Endometrial microvascular endothelial cells (primary cell): ENCODE results near the gene NAV3. TPM values are rescaled to one million over a fixed set of nuclear protein-coding genes. Genes with fewer than 3 reads are reported as not detected.

Experiments
- in situ Hi-C: cut with HindIII; loops from 2 replicates; pipeline ENCODE4 v1.10.0; 2017; ENCODE audit warnings: low sequenced_read_pairs, low pct_unique_long_range_greater_than_20kb; ENCODE audit errors: inconsistent ontology term
- total RNA-seq: library from RNA; depleted of rRNA; stranded (reverse); fragments of >200 nt; gene quantifications from one replicate; pipeline ENCODE4 v1.2.3, GENCODE V29; 2015; ENCODE audit errors: inconsistent ontology term

The NAV3 gene, protein sequence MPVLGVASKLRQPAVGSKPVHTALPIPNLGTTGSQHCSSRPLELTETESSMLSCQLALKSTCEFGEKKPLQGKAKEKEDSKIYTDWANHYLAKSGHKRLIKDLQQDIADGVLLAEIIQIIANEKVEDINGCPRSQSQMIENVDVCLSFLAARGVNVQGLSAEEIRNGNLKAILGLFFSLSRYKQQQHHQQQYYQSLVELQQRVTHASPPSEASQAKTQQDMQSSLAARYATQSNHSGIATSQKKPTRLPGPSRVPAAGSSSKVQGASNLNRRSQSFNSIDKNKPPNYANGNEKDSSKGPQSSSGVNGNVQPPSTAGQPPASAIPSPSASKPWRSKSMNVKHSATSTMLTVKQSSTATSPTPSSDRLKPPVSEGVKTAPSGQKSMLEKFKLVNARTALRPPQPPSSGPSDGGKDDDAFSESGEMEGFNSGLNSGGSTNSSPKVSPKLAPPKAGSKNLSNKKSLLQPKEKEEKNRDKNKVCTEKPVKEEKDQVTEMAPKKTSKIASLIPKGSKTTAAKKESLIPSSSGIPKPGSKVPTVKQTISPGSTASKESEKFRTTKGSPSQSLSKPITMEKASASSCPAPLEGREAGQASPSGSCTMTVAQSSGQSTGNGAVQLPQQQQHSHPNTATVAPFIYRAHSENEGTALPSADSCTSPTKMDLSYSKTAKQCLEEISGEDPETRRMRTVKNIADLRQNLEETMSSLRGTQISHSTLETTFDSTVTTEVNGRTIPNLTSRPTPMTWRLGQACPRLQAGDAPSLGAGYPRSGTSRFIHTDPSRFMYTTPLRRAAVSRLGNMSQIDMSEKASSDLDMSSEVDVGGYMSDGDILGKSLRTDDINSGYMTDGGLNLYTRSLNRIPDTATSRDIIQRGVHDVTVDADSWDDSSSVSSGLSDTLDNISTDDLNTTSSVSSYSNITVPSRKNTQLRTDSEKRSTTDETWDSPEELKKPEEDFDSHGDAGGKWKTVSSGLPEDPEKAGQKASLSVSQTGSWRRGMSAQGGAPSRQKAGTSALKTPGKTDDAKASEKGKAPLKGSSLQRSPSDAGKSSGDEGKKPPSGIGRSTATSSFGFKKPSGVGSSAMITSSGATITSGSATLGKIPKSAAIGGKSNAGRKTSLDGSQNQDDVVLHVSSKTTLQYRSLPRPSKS (N-terminal part only)
- 29.2 TPM for total RNA-seq

DNA sequence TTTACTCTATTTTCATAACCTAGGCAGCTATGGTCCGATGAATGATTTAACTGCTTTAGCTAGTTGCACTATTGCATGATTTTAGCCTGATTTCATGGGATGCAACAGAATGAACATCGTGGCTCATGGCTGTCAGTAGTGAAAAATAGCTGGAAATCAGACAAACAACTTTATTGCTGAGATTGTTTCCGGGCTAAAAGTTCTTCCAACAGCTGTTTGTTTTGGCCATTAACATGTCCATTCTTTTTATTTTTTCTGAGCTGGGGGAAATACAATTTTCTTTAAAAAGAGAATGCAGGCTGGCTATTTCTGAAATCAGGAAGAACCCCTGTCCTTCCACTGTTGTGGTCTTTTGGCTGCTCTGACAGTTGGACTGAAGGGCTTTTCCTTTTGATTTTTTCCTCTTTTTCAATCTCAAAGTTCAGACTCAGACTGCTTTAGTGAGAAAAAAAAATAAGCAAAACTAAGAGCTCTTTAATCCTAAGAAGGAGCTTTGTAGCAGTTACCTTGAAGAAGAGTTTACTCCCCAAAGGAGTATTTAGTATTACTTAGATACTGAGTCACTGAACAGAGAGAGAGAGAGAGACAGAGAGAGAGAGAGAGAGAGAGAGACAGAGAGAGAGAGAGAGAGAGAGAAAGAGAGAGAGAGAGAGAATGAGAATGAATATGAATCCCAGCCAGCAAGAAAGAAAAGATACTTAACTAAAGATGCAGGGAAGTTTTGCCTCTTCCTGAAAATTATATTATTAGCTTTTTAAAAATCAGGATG lies at the start of gene NAV3:
NAV3 (plus strand) TSS at position 312 of the 769 bp plus-strand sequence. CDS start 568 bp downstream, outside the sequence.
- in situ Hi-C loops, result no loop called here

DNA sequence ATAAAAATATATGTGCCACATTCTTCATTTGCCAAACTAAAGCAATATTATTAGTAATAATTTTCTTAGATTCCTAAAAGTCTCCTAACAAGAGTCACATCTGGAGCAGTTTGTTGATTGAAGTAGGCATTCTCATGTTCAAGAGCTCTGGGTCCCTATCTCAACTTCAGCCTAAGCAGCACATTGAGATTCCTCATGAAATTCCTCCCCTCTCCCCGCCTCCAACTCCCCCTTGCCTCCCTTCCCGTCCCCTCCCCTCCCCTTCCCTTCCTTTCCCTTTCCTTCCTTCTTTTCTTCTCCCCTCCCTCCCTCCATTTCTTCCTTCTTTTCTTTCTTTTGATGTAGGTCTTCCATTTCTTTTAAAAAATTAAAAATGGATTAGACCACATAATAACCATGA lies 48.7 kb upstream of the NAV3 start:
- in situ Hi-C loops, result no loop called here

DNA sequence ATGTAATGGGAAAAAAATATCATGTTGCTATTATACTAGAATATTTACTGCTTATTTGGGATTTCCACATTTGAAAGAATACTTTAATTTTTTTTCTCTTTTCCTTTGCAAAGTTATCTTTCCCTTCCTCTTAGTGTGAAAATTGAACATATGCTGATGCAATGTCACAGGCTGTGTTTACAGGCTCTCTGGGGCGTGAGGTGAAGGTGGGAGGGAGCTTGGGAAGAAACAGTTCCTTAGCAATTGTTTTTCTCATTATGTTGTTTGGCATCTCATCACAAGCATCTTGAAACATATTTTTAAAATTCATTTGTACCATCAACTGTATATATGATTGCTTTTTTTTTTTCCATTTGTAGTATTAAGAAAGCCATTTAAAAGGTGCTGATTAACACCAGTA lies 47.9 kb upstream of the NAV3 start:
- in situ Hi-C loops, result no loop called here

DNA sequence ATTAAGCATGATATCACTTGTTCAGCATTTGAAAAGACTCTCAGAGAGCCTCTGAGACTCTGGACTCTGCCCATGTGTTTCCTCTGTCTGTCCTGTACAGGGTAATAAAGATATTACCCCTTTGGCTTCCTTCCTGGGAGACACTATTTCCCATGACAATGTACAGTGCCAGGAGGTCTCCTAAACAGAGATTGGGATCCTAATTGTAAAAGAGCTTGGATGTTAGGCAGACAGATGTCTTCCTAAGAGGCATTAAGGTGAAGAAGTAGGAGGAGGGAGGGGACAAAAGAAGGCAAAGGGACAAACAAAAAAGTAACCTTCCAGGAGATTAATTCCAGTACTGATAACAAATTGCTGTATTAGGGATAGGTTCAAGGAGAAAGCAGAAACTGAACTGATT lies 45.5 kb upstream of the NAV3 start:
- in situ Hi-C loops, result no loop called here

DNA sequence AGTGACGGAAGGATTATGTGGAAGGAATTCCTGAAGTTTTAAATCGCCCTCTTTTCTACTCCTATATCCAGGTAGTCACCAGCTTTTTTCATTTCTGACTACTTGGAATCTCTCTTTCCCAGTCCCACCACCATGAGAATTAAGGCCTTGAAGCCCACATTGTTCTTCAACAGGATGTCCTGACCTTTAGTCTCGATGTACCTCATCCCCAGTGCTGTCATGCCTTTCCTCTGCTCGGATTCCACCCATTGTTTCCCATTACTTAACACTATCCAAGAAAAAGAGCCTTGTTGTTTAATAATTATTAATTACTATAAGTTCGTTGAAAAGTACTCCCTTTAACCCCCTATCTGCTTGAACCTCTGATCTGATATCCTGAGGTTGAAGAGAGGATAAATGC lies 44.0 kb upstream of the NAV3 start:
- in situ Hi-C loops, result no loop called here

DNA sequence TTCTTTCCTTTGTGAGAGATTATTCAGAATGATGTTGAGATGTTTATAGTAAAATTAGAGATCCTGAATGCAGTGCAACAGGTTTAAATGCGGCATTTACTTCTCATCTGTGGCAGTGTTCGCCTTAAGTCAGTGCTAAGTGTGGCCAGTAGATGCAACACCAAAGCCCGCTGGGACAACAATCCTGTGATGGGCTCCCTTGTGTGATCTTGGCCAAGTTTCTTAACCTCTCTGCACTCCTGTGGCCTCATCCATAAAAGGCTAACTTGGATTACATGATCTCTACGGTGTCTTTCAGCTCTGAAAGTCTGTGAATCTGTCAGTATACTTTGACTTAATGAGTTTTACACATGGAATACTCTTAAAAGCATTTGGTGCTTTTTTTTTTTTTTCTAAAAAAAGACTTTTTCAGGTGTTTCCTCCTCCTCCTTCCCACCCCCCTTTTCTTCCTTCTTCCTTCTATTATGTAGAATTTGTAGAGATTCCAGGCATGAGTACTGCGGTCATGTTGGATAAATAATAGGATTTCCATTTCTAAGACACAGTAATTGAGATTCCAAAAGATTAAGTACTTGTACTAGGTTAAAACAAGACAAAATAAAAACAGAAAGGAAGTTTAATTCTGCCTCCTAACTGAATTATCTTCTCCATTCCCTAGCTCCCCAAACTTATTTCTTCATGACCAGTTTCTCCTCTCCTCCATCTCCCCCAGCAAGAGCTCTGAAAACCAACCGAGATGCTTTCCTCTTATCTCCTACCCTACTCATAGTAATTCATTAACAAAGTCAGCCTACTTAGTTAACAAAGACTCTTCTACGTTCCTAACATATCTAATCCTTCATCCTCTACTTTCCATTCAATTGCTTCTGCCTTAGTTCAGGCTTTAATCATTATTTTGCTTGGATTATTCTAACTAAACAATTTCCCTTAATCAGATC lies 42.2 kb upstream of the NAV3 start:
- in situ Hi-C loops, result no loop called here

DNA sequence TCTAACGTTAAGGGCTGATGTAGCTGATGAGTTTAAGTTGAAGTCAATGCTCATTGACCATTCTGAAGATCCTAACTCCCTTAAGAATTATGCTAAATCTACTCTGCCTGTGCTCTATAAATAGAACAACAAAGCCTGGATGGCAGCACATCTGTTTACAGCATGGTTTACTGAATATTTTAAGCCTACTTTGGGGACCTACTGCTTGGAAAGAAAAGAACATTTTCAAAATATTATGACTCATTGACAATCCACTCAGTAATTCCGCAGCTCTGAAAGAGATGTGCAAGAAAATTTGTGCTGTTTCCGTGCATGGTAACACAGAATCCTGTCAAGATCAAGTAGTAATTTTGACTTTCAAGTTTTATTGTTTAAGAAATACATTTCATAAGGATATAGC lies 35.0 kb upstream of the NAV3 start:
- in situ Hi-C loops, result no loop called here

DNA sequence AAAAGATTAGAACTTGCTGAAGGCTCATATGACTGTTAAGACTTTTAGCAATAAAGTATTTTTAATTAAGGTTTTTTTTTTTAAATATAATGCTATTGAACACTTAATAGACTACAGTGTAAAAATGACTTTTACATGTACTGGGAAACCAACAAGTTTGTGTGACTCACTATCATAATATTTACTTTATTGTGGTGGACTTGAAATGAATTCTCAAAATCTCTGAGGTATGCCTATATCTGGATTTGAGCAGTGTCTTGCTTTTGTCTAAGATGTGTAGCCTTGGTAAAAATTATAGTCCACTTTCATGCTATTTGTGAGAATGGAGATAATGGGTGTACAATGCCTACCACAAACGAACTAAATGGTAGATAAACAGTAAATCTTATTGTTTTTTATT lies 33.9 kb upstream of the NAV3 start:
- in situ Hi-C loops, result no loop called here

DNA sequence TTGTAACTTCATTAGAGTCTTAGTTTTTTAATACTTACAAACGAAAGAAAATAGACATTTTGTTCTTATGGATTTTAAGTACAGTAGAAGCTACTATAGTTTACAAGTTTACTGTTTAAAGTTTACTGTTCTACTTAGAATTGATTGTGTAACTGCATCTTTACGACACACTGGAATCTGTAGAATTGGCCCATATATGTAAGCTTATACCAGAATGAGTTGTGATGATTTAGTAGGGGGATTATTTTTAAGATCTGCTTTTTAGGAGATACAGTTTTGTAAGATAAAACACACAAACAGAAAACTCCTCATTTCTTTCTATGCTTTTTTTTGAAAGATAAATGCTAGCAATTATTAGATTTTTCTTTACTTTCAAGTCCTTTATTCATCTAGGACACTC lies 30.2 kb upstream of the NAV3 start:
- in situ Hi-C loops, result no loop called here

DNA sequence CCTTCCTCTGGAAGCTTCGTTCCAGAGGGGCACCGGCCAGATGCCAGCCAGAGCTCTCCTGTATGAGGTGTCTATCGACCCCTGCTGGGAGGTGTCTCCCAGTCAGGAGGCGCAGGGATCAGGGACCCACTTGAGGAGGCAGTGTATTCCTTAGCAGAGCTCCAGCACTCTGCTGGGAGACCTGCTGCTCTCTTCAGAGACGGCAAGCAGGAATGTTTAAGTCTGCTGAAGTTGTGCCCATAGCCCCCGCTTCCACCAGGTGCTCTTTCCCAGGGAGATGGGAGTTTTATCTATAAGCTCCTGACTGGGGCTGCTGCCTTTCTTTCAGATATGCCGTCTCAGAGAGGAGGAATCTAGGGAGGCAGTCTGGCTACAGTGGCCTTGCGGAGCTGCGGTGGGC lies 22.2 kb upstream of the NAV3 start:
- in situ Hi-C loops, result no loop called here

DNA sequence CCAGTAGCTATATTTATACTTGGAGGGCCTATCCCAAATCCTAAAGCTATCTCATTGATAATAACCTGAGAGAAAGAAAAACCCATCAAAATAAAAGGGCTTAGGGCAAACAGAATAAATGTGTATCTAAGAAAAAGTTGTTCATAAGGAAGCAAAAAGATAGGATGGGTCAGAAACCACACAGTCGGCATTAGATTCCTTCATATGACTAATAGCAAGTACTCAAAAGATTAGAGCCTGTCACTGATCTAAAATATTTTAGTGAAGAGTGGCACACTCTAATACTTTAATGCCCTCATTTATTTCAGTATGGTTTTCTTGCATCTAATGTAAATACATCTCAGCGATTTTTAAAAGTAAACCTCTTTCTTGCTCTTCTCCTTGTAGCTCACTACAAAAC lies 17.1 kb upstream of the NAV3 start:
- in situ Hi-C loops, result no loop called here

DNA sequence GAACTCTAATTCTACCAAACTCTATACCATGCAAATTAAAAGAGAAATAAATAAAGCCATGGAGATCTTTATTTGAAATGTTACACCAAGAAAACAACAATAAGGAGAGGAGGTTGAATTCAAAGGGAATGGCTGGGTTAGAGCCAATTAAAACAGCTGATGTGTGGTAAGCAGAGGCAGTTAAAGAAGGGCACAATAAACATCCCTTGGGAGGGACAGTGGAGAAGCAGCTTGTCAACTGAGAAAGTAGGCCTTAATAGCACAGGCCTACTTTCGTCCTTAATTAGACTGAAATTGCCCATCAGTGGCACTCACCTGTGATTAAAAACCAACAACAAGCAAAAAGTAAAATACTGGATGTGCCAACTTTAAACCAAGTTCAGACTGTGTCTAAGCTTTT lies 16.3 kb upstream of the NAV3 start:
- in situ Hi-C loops, result no loop called here

DNA sequence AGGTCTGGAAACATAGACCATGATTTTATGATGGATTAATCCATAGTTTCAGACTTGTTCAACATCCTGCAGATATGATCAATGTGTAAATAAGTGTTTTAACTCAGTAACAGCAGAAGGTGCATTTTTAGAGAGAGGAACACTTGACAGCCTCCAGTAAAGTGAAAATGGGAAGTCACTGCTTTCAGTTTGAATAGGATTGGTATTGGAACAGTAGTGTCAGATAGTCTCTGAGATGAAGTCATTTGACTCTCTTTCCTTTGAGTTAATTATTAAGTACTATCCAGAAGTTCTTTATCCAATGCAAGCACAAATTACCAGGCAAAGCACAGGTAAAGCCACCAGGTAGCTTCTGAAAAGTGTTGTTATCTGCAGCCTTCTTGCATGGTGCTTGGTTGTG lies 14.5 kb upstream of the NAV3 start:
- in situ Hi-C loops, result no loop called here

DNA sequence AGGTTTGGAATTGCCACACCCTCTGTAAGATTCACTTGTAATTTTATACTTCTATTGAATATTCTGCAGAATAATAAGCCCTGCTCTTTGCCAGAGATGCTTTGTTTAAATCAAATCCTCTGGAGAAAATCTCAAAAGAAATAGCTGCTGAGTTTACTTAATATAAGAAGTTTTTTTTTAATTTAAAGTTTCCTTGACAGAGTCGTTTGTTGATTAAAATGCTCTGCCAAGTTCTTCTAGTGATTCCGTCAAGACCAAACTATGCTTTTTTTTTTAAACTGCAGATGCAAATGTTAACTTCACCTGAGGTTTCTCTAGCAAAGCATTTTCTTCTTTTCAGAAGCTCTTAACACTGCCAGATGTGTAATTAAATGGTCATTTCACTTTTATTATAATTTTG lies 13.4 kb upstream of the NAV3 start:
- in situ Hi-C loops, result no loop called here

DNA sequence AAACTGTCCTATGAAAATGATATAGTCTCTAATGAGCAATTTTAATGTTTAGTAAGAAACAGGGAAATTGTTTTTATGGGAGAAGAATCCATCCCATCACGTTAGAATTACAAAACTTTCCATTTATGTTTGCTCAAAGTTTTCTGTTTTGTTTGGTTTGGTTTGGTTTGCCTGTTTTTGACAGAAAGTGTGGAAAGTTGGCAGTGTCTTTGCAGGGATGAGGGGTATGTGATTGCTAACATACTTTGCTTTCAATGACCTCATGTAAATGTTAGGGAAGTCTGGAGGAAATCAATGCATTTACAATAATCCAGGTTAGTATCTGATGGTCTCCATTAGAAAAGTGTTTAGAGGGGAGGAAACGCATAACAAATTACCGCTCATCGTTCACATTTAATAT lies 12.3 kb upstream of the NAV3 start:
- in situ Hi-C loops, result no loop called here

DNA sequence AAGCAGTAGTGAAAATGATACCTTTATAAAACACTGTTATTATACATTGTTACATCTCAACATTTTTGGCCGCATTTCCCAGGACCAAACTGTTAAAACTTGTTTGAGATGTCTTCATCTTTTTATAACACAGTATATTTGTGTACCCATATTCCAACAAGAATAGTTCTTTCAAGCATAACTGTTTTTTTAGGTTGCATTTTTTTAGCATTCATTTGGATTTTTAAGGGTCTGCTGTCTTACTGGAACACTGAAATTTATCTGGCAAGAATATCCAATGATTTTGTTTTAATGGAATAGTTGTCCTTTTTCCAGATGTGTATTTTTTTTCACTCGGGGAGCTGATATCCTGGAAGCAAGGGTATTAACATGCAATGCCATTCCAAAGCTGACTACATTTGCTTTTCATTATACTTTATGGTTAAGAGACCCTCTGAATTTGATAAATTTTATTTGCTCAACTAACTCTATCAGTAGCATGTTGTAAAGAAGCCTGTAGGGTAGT lies 8.9 kb upstream of the NAV3 start:
- in situ Hi-C loops, result no loop called here

DNA sequence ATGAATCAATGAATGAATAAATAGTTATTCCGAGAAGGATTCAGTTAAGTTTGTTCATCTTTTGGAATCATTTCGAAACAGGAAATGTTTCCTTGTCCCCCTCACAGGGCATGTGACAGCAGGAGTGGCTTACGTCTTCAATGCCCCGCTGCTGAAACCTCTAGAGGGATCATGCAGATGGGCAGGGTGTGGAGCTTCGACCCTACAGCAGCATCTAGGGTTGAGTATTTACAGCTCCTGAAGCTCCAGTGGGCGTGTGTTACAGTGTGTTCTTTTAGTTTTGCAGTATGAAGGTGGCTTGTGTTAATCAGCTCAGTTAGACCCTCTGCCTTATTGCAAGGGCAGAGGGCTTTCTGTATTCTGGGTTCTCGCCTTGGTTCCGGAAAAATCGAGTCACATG lies 2.6 kb downstream of the NAV3 start:
- in situ Hi-C loops, result no loop called here

DNA sequence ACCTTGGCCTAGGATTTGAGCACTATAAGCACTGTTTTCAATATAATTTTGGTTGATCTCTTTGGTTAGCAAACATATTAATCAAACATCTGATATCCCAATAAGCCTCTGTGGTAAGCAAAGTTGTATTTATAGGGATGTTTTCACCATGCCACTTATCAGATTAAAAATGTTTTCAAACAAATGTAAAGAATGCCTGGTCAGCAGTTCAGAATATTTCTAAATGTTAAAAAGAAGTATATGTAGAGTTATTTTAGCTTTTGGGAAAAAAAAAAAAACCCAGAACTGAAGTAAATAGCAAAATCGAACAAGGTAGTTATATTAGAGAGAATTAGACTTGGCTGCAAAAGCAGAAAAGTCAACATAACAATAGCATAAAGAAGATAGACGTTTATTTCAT lies 3.9 kb downstream of the NAV3 start:
- in situ Hi-C loops, result no loop called here
